OCI-LY7 (cell line): ENCODE data around the gene SERPINA1. TPM values are rescaled to one million over a fixed set of nuclear protein-coding genes. Genes with fewer than 3 reads are reported as not detected.
"Not testable (repeated sequence)": the region's sequence is repeated elsewhere in the genome, so short reads cannot be mapped to it uniquely, and the experiment has no call there.

Source experiments
- BruUV-seq: library from RNA; stranded (reverse); fragments of 400-500 nt; replicated peaks from 2 replicates; lab custom pipeline; 2021; lab: Mats Ljungman, UMichigan
- CTCF ChIA-PET: fragments of 300-600 bp; sonication (Branson Sonifier 250); formaldehyde crosslinking; loops from one replicate; lab custom pipeline; 2022; ENCODE audit warnings: antibody characterized with exemption; ENCODE audit not compliant: unreplicated experiment; lab: Charles Lee
- POLR2A ChIA-PET: fragments of 300-600 bp; sonication (Branson Sonifier 250); formaldehyde crosslinking; loops from one replicate; lab custom pipeline; 2022; ENCODE audit warnings: antibody characterized with exemption; lab: Charles Lee
- DNase-seq: peaks from one replicate; pipeline ENCODE4 v3.0.0-alpha.2; 2015; ENCODE audit warnings: low spot score
- H2AFZ ChIP-seq: fragments of 200-600 bp; sonication (generic), shearing (Covaris generic); 2 replicates; pipeline ENCODE4 v1.6.1; 2014; ENCODE audit warnings: mild to moderate bottlenecking, antibody characterized with exemption, low read length, moderate library complexity
- H3K27ac ChIP-seq: fragments of 200-600 bp; sonication (generic); 2 replicates; pipeline ENCODE4 v1.5.1; 2014; ENCODE audit warnings: mixed run types, low read depth, mild to moderate bottlenecking, moderate library complexity, low read length, inconsistent platforms; ENCODE audit not compliant: poor library complexity, severe bottlenecking
- H3K36me3 ChIP-seq: fragments of 200-600 bp; sonication (generic); 2 replicates; pipeline ENCODE4 v1.6.1; 2014; ENCODE audit warnings: mild to moderate bottlenecking, antibody characterized with exemption, low read length, moderate library complexity, mixed read lengths; ENCODE audit not compliant: insufficient read depth
- H3K4me1 ChIP-seq: fragments of 200-600 bp; sonication (generic); 2 replicates; pipeline ENCODE4 v1.5.1; 2014; ENCODE audit warnings: mild to moderate bottlenecking, low read length; ENCODE audit not compliant: insufficient read depth, poor library complexity, severe bottlenecking
- H3K4me2 ChIP-seq: fragments of 200-600 bp; sonication (generic); 2 replicates; pipeline ENCODE4 v1.6.1; 2014; ENCODE audit warnings: mild to moderate bottlenecking, low read length
- H3K4me3 ChIP-seq: fragments of 200-600 bp; sonication (generic); 2 replicates; pipeline ENCODE4 v1.5.1; 2014; ENCODE audit warnings: mild to moderate bottlenecking, low read depth, low read length; ENCODE audit not compliant: poor library complexity, severe bottlenecking
- H3K79me2 ChIP-seq: fragments of 200-600 bp; sonication (generic); 2 replicates; pipeline ENCODE4 v1.6.1; 2016; ENCODE audit warnings: low read depth, mild to moderate bottlenecking, low read length, moderate library complexity, mixed read lengths; ENCODE audit not compliant: insufficient read depth
- H3K9me2 ChIP-seq: fragments of 200-600 bp; sonication (generic); 2 replicates; pipeline ENCODE4 v1.6.1; 2016; ENCODE audit warnings: mild to moderate bottlenecking, low read length, mixed read lengths; ENCODE audit not compliant: insufficient read depth
- H3K9me3 ChIP-seq: fragments of 200-600 bp; sonication (generic); 2 replicates; pipeline ENCODE4 v1.6.1; 2014; ENCODE audit warnings: mild to moderate bottlenecking, mixed run types, low read length, mixed read lengths
- H4K20me1 ChIP-seq: fragments of 200-600 bp; sonication (generic); 2 replicates; pipeline ENCODE4 v1.6.1; 2014; ENCODE audit warnings: mild to moderate bottlenecking, antibody characterized with exemption, low read length, moderate library complexity, mixed read lengths; ENCODE audit not compliant: insufficient read depth
- EZH2phosphoT487 ChIP-seq: fragments of 200-600 bp; sonication (generic); IDR thresholded peaks from 2 replicates; pipeline ENCODE4 v1.6.1; 2018; ENCODE audit warnings: low read depth, borderline replicate concordance, mild to moderate bottlenecking, mixed run types, antibody characterized with exemption, low read length, moderate library complexity, mixed read lengths
- intact Hi-C: fragments of 100-400 bp; cut with micrococcal nuclease; formaldehyde crosslinking; loops from one replicate; pipeline ENCODE4 v1.10.0; 2022; ENCODE audit not compliant: unreplicated experiment
- total RNA-seq, 2 experiments: library from RNA; depleted of rRNA in 1 of 2; stranded (reverse); fragments of >200 nt in 1 of 2; shearing (Covaris generic) in 1 of 2; gene quantifications; 2 replicates each; pipeline ENCODE4 v1.2.3, GENCODE V29; 2014 to 2022
- TF ChIP-seq, protein P1 (sequence below): fragments of 200-600 bp; sonication (generic); conservative IDR thresholded peaks from 2 replicates; pipeline ENCODE4 v1.5.1; 2014; ENCODE audit warnings: mild to moderate bottlenecking, antibody characterized with exemption, low read length, moderate library complexity, mixed read lengths

Gene SERPINA1
- total RNA-seq, 2 experiments from 2014 or later, result not detected

DNA sequence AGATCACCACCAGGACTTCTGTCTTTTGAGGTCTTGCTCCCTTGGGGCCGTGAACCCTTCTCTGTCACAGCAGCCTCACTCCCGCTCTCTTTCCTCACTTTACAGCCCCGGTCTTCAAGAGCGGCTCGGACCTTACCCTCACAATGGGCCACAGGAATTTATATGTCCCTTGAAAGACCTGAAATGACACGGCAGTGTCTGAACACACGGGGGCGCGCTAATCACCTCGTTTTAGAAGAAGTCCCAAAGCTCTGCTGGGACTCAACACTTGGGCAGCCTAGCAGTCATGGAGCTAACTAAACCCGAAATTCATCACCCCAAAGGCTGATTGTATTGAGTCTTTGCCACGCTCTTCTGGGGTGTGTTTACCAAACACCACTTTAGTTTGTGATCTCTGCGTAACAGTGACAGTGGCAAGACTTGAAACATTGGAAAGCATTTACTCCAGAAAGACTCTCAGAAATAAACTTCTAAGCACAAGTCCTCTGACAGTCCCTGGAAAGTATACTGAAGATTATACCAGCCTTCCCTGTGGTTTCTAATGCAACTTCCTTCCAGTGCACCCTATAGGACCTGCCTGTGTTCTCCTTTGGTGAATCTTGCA is 35.2 kb upstream of the SERPINA1 start:
- Histone ChIP-seq H3K9me3 (no peaks in the 10 kb centered on the region), H3K4me2 (no peak overlapping the region), H3K9me2 (no peaks in the 10 kb centered on the region), H3K79me2 (no peaks in the 10 kb centered on the region), H3K4me1 (no peaks in the 10 kb centered on the region), H3K27ac (no peak overlapping the region), H4K20me1 (no peaks in the 10 kb centered on the region), H3K36me3 (no peaks in the 10 kb centered on the region), H2AFZ (no peak overlapping the region), H3K4me3 (no peak overlapping the region)
- BruUV-seq, result no TSS peak
- ChIA-PET CTCF (no interaction called here), POLR2A (no interaction called here)
- DNase-seq, result peak; percentile 56
- intact Hi-C loops, result loop anchor here (2.0 kb wide), 1 partner anchor 63 kb away; no protein-coding TSS in a partner anchor
- TF ChIP-seq EZH2phosphoT487, result no peak
- TF ChIP-seq, protein P1, sequence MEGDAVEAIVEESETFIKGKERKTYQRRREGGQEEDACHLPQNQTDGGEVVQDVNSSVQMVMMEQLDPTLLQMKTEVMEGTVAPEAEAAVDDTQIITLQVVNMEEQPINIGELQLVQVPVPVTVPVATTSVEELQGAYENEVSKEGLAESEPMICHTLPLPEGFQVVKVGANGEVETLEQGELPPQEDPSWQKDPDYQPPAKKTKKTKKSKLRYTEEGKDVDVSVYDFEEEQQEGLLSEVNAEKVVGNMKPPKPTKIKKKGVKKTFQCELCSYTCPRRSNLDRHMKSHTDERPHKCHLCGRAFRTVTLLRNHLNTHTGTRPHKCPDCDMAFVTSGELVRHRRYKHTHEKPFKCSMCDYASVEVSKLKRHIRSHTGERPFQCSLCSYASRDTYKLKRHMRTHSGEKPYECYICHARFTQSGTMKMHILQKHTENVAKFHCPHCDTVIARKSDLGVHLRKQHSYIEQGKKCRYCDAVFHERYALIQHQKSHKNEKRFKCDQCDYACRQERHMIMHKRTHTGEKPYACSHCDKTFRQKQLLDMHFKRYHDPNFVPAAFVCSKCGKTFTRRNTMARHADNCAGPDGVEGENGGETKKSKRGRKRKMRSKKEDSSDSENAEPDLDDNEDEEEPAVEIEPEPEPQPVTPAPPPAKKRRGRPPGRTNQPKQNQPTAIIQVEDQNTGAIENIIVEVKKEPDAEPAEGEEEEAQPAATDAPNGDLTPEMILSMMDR, result peak; percentile 90

DNA sequence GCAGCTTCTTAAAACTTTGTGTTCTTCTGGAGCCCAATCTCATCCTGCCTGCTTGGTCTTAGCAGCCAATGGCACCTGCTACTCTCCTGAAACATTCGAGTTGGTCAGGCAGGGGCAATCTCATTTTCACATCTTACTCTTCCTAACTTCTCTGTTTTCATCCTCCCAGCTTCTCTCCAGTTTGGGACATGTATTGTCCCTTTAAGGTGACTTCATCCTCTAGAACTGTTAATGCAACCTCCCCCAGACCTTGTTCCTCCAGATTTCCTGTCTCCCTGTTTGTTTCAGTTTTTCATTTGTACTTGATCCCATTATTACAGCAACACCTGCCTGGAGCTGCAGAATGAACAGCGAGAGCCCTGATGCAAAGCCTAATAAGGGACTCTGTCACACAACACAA is 32.9 kb upstream of the SERPINA1 start:
- no peak for TF ChIP-seq EZH2phosphoT487
- TF ChIP-seq, protein P1, result no peak
- no peaks in the 10 kb centered on the region for H4K20me1 ChIP-seq
- no peaks in the 10 kb centered on the region for H3K36me3 ChIP-seq
- ChIA-PET CTCF (no interaction called here), POLR2A (no interaction called here)
- H3K9me2 ChIP-seq, result no peaks in the 10 kb centered on the region
- no peak overlapping the region for H3K27ac ChIP-seq
- no peaks in the 10 kb centered on the region for H3K4me1 ChIP-seq
- H2AFZ ChIP-seq, result no peak overlapping the region
- H3K4me3 ChIP-seq, result no peak overlapping the region
- DNase-seq, result no peak
- no peaks in the 10 kb centered on the region for H3K79me2 ChIP-seq
- no TSS peak for BruUV-seq
- intact Hi-C loops, result no loop called here
- H3K4me2 ChIP-seq, result no peak overlapping the region
- no peaks in the 10 kb centered on the region for H3K9me3 ChIP-seq

DNA sequence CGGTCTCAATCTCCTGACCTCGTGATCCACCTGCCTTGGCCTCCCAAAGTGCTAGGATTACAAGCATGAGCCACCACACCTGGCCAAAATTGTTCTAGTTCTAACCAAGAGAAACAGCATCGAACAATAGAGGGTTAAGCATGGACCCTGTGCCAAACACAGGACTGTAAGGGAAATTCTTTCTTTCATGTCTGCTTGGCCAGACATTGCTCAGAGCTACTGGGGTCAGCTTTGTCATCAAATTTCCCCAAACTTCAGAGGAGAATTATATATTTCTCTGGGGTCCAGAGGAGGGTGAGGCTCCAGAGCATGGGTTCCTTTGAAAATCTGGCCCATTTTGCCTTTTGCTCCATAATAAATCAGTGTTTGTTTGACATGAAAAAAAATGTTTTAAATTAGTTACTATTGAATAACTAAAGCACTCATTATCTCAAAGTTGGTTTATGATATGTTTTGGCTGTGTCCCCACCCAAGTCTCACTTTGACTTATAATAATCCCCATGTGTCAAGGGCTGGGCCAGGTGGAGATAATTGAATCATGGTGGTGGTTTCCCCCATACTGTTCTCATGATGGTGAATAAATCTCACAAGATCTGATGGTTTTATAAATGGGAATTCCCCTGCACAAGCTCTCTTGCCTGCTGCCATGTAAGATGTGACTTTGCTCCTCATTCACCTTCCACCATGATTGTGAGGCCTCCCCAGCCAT is 29.2 kb upstream of the SERPINA1 start:
- POLR2A ChIA-PET, H3K9me3 ChIP-seq, BruUV-seq, H3K4me1 ChIP-seq, H3K36me3 ChIP-seq, H4K20me1 ChIP-seq, H3K4me3 ChIP-seq, H2AFZ ChIP-seq, H3K27ac ChIP-seq, H3K79me2 ChIP-seq, CTCF ChIA-PET, H3K4me2 ChIP-seq, H3K9me2 ChIP-seq, DNase-seq, intact Hi-C loops: not testable (repeated sequence)
